GM21360 (cell line): ENCODE results near the gene OR52E5.

Experiments
- ATAC-seq: cut with Tn5 transposase; IDR thresholded peaks from one replicate; pipeline ENCODE4 v1.9.1; 2021; ENCODE audit warnings: mild to moderate bottlenecking, moderate library complexity; ENCODE audit not compliant: unreplicated experiment

Gene OR52E5

GRCh38 chr11:5892908-5893307 is at the start of gene OR52E5:
OR52E5 (plus strand) TSS chr11:5893208; CDS start chr11:5900777, 7,569 bp downstream.
- no peak for ATAC-seq

DNA sequence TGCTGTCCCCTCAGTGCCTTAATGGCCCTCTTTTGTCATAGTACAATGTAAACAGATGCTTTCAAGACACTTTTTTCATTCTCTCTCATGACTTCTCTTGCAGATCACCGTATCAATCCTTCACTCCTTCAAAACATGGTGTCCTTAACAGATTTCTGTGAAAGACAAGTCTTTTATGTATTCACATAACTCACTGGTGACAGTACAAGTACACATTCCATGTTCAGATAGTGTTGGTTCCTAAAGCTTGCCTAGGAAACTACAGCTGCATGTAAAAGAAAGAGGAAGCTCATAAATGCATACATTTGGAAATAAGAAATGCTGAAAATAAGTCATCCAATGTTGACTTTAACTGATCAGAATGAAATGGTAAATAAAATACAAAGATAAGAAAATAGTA is 46.3 kb upstream of the OR52E5 start:
- no peak for ATAC-seq

- no peak for ATAC-seq
These were observed 45.3 kb upstream of the OR52E5 start for GRCh38 chr11:5847711-5848110.

GRCh38 chr11:5851002-5851401 is 42.0 kb upstream of the OR52E5 start:
- ATAC-seq = no peak

GRCh38 chr11:5857590-5857989 is 35.4 kb upstream of the OR52E5 start, which contains the start of gene OR52E8:
OR52E8 (minus strand) TSS chr11:5857690; CDS start chr11:5857690, 0 bp downstream.
- ATAC-seq = no peak

DNA sequence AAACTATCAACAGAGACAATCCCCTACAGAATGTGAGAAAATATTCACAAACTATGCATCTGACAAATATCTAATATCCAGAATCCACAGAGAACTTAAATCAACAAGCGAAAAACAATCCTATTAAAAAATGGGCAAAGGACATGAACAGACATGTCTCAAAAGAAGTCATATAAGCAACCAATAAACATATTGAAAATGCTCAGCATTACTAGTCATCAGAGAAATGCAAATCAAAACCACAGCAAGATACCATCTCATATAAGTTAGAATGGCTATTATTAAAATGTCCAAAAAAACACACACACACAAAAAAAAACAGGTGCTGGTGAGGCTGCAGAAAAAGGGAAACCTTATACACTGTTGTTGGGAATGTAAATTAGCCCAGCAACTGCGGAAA is 27.2 kb upstream of the OR52E5 start:
- no peak for ATAC-seq

DNA sequence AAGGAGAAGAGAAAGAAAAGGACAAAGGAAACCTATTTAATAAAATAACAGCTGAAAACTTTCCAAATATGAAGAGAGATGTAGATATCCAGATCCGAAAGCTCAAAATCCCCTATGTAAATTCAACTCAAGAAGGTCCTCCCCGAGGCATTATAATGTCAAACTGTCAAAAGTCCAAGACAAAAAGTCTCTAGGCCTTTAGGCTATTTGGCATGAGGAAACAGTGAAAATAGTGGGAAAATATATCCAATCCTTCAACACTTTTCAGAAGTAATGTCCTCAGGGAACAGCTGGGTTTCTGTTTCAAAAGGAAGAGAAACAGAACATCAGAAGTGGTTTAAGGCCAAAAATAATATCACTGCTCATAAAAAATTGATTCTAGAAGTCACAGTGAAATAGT is 14.4 kb upstream of the OR52E5 start:
- ATAC-seq = no peak

GRCh38 chr11:5880329-5880728 is 12.7 kb upstream of the OR52E5 start, which contains the start of gene OR52E4:
OR52E4 (plus strand) TSS chr11:5880629; CDS start chr11:5884293, 3,664 bp downstream.
- ATAC-seq = no peak

DNA sequence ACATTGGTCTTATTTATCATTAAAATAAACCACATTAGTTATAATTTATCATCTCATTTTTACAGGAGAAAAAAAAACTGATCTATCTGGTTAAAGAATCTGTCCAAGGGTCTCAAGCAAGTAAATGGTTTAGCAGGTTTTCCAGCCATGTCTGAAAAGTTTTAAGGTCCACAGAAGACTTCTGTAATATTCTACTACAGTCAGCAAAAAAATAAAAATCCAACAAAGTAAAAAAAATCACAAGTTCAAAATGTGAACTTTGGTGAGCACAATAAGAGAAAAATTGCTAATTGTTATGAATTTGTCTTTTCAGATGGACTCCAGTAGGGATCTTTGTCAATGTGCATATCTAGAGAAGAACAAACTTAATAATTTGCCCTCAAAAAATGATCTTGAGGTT is 11.3 kb upstream of the OR52E5 start:
- no peak for ATAC-seq

- no peak for ATAC-seq
These were observed 5.8 kb upstream of the OR52E5 start for GRCh38 chr11:5887172-5887571.

DNA sequence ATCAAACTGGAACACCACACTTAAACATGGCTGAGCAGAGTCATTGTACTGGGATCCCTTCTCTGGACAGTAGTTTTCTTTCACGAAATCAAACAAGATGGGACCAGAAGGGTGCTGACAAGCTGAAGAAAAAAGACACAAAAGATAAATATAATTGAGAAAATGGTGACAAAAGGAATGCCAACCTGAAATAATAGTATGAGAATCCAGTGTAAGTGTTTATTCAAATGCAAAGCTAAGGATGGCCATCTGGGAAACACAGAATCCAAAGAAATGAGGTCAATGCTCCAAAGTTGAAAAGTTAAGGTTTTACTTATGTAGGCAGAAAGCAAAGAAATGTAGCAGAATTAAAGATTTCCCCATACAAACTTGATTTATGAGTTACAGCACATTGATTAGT is 5.3 kb upstream of the OR52E5 start:
- ATAC-seq = no peak

DNA sequence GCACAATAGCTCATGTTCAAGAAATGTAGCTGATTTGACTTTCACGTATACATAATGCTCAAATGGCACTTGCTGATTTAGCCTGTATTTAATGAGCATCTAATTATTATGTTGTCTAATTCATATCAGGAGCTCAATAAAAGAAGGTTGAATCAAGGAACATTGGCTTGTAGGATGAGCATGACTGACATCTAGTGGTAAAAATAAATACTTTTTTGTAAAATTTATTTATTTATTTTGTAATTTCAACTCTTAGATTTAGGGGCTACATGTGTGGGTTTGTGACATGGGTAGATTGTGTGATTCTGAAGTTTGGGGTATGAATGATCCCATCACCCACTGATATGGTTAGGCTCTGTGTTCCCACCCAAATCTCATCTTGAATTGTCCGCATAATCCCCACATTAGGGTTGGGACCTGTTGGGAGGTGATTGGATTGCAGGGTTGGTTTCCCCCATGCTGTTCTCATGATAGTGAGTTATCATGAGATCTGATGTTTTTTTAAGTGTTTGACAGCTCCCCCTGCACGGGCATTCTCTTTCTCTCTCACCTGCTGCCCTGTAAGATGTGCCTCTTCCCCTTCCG is 1.7 kb upstream of the OR52E5 start:
- ATAC-seq = no peak

DNA sequence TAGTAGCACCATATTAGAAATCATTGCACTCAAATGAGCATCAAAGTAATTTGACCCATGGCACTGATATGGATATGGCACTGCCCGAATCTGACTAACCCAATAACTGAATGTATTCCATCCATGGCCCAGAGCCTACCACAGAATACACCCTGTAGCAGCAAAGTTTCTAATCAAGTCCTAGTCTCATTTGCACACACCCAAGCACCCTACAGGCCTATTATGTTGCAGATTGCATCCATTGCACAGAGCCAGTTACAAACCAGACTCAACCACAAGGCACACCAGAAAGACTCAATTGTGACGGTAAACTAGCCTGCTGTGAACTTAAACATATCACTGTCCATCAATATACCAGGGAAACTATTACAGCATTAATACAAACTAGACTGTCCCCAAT is 6.5 kb downstream of the OR52E5 start:
- no peak for ATAC-seq

DNA sequence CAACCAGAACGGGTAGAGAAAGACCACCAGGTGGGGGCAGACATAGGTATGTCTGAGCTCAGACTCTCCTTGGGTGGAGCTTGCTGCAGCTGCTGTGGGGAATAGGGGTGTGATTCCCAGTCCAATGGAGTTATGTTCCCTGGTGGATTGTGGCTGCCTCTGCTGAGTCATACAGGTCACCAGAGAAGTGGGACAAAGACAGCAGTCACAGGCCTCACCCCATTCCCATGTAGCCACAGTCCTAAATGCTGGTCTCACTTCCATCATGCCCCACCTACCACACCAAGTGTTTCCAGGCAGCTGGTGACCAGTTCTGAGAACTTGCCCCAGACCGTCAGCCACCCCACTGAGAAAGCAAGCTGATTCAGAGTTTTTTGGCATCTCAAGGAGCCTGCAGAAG is 17.5 kb downstream of the OR52E5 start:
- no peak for ATAC-seq

GRCh38 chr11:5922749-5923426 is 29.9 kb downstream of the OR52E5 start:
- ATAC-seq = peak; percentile 90

GRCh38 chr11:5923427-5923776 is 30.4 kb downstream of the OR52E5 start:
- ATAC-seq = peak; percentile 58

- ATAC-seq = no peak
These were observed 30.8 kb downstream of the OR52E5 start for GRCh38 chr11:5923794-5924193.

GRCh38 chr11:5928271-5928670 is 35.3 kb downstream of the OR52E5 start:
- ATAC-seq = no peak

DNA sequence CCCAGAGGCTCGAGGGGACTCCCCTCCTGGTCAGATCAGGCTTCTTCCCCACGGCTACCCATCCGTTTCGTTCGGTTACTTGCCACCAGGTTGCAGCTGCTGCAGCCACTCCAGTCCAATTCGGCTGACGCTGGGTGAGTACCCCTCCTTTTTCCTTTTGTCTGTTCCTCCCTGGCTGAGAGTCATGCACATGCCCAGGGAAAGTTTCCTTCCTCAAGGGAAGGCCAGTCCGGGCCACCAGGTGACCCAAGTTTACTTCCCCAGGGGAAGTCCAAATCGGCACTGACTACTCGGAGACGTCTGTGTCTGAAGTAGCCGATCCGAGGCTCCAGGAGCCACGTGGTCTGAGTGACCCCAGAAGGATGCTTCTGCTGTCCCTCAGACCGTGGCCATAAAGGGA is 35.8 kb downstream of the OR52E5 start:
- ATAC-seq = no peak

DNA sequence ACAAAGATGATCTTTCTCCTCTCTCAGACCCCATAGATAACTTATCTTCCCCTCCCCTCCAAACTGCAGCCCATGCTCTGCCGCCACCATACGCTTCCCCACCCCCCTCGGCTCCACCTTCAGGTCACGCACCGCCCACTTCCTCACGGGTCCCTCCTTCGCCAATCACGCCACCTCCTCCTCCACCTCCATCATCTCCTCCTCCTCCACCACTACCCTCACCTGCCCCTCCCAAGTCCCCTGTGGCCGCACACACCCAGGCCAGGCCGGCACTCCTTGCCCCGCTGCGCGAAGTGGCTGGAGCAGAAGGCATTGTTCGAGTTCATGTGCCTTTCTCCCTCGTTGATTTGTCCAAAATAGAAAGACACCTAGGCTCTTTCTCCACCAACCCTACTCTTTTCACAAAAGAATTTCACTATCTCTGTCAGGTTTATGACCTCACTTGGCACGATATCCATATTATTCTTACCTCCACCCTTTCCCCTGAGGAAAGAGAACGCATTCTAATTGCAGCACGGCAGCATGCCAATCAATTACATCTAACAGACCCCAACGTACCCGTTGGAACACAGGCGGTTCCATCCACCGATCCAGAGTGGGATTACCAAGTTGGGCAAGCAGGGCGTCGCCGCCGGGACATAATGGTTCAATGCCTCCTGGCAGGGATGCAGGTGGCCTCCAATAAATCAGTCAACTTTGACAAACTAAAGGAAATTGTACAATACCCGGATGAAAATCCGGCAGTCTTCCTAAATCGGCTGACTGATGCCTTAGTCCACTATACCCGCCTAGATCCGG is 36.8 kb downstream of the OR52E5 start:
- ATAC-seq = no peak

GRCh38 chr11:5930614-5931013 is 37.6 kb downstream of the OR52E5 start:
- no peak for ATAC-seq

- no peak for ATAC-seq
These were observed 38.1 kb downstream of the OR52E5 start for GRCh38 chr11:5931061-5931460.
